DMS 273 (cell line): ENCODE results near the gene CCDC34.
"Not testable (repeated sequence)": the region's sequence is repeated elsewhere in the genome, so short reads cannot be mapped to it uniquely, and the experiment has no call there.

Source experiments
- DNase-seq: peaks from one replicate; lab custom pipeline; 2025; ENCODE audit not compliant: unreplicated experiment; lab: John Stamatoyannopoulos, UW

Gene CCDC34

GRCh38 chr11:27363576-27364117 lies 632 bp upstream of the CCDC34 start:
- no peak for DNase-seq

GRCh38 chr11:27361649-27362431 lies 1.2 kb downstream of the CCDC34 start:
- no peak for DNase-seq

GRCh38 chr11:27358296-27358695 lies 4.7 kb downstream of the CCDC34 start:
- DNase-seq, result no peak

DNA sequence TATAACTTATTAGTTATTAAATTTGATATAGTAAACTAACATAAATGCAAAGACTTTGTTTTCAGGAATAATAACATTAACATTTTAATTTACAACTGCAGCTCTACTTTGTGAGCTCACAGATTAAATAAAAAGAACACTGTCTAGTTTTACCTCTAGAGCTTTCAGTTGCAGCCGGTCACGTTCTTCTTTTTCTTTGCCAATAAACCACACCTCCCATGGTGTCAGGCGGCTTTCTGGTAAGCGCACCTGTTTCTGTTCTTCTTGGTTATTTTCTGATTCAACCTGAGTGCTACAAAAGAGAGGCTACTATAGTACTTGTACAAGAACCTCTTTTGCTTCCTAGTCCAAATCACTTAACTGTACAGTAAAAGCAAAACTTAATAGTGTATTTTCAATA lies 5.8 kb downstream of the CCDC34 start:
- DNase-seq, result no peak

DNA sequence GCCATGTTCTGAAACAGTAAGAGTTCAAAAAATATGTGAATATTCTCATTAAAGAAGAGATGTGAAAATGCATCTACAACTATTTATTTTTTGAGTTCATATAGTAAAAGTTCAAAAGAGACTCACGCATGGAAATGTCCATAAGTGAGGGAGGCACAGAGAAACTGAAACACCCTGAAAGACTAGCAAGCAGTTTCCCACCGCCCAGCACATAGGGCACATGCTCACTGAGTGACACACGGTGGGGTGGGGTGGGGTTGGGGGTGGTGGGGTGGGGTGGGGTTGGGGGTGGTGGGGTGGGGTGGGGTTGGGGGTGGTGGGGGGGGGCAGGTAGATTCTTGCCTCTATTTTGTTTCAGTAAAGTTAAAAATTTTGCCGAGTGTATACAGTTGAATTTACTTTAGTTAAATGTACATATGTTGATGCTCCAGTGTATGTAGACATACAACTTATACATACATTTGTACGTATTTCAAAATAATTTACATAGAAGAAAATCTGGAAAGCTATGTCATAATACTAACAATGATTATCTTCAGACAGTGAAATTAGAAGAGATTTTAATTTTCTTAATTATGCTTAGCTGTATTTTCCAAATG lies 6.3 kb downstream of the CCDC34 start:
- DNase-seq, result no peak

- no peak for DNase-seq
Measured at GRCh38 chr11:27355575-27356104, 7.4 kb downstream of the CCDC34 start.

- no peak for DNase-seq
Measured at GRCh38 chr11:27354359-27354965, 8.6 kb downstream of the CCDC34 start.

- DNase-seq, result no peak
Measured at GRCh38 chr11:27353593-27354358, 9.2 kb downstream of the CCDC34 start.

GRCh38 chr11:27352781-27353180 lies 10.2 kb downstream of the CCDC34 start:
- no peak for DNase-seq

DNA sequence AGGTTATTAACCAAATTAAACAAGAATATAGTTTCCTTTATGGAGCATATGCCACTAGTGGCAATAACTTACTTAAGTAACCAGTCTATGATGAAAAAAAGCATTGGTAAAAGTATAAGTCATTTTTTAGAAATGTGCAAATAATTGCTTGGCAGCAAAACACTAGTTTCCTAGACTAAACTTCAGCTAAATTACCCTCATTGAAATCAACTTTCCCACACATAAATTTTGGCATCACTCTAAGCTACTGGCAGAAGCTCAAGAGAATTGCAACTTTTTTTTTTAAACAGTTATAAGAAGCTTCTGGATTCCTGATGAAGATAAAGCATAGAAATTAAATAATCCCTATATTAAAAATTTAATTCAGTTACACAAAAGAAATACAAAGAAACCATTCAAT lies 12.5 kb downstream of the CCDC34 start:
- no peak for DNase-seq

- no peak for DNase-seq
Measured at GRCh38 chr11:27349919-27350318, 13.1 kb downstream of the CCDC34 start.

DNA sequence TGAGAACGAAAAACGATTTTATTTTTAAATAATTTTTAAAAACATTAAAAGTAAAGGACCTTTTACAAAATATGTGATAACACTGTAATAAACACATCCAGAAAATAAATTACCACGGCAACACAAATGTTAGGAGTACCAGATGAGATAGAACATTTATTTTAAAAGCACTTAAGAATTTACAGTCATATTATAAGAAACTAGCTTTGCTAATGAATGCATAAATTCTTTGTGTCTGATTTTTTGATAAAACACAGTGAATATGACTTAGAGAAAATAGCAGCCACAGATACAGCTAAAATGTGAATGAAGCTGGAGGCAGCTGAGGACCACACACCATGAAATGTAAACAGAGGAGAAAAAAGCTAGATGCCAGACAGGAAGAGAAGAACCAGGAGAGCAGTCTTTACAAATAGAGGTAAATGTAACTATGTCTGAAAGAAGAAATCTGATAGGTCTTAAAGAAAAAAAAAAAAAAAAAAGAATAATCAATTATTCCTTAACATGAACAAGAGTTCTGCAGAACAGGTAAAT lies 14.6 kb downstream of the CCDC34 start:
- DNase-seq, result no peak

DNA sequence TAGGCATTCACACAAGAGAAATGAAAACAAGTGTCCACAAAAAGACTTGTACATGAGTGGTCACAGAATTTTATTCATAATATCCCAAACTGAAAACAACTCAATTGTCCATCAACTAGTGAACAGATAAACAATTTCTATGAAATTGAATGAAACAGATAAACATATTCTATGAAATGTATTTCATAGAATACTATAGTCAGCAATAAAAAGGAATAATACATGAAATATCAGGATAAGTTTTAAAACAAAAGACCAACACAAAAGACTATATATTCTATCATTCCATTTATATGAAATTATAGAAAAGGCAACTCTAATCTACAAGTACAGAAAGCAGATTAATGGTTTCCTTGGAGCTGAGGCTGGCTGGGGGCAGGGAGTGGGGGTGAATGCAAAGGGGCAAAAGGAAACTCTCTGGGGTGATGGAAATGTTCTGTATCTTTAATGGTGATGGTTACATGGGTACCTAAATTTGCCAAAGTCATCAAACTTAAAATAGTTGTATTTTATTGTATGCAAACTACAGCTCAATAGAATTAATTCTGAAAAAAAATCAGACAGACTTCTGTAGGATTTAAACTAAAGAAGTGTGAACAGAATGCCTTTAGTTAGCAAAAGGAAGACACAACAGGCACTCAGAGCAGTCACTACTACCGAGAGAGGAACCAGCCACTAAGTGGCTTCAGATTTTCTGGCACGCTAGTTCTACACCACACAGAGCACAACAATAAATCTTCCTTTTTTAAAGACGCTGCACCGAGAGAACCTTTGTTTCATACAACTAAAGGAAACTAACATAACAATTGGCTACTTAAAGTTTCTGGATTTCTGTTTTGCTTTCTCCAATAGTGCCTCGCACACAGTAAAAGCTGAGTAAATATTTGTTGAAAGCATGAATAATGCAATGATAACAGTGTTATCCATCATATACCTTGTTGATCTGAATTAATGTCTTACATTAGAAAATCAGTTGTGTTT lies 15.4 kb downstream of the CCDC34 start:
- DNase-seq, result no peak

- DNase-seq, result no peak
Measured at GRCh38 chr11:27339941-27340340, 23.1 kb downstream of the CCDC34 start.

DNA sequence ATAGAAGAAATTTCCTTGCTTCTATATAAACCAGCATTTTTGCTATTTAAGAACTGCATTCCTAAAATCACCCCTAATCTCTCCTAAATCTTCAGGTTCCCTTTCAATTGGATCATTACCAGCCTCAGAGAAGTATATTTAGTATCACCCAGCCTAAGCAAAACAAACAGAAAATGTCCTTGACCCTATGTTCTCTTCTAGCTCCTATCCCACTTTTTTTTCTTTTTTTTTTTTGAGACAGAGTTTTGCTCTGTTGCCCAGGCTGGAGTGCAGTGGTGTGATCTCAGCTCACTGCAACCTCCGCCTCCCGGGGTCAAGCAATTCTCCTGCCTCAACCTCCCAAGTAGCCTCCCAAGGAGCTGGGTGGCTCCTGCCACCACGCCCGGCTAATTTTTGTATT lies 28.3 kb downstream of the CCDC34 start:
- not testable (repeated sequence) for DNase-seq

GRCh38 chr11:27331981-27332380 lies 31.0 kb downstream of the CCDC34 start:
- DNase-seq, result no peak

DNA sequence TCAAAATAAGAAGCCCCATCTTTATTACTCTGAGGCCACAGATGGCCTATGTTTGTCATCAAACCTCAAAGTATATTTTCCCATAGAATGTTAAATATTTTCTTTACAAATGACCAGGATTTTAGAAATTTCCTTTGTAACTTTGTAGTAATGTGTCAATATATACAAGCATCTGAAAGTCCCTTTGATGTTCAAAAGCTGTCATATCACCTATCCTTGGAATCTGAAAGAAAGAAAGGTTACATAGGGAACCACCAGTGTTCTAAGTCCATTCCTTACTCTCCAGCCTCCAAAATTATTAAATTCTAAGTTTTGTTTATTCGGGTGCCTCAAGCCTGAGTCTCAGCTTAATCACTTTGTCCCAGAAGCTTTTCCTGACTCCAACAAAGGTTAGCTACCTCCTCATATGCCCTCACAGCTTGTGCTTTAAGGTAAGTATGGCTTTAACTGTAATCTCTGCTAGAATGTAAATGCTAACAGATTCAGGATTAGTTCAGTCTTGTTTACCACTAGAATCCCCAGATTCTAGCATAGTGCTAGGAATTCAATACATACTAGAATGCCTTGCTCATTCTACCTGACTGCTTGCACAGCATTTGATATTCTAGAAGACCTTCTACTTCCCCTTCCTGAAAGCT lies 32.3 kb downstream of the CCDC34 start:
- DNase-seq, result no peak

DNA sequence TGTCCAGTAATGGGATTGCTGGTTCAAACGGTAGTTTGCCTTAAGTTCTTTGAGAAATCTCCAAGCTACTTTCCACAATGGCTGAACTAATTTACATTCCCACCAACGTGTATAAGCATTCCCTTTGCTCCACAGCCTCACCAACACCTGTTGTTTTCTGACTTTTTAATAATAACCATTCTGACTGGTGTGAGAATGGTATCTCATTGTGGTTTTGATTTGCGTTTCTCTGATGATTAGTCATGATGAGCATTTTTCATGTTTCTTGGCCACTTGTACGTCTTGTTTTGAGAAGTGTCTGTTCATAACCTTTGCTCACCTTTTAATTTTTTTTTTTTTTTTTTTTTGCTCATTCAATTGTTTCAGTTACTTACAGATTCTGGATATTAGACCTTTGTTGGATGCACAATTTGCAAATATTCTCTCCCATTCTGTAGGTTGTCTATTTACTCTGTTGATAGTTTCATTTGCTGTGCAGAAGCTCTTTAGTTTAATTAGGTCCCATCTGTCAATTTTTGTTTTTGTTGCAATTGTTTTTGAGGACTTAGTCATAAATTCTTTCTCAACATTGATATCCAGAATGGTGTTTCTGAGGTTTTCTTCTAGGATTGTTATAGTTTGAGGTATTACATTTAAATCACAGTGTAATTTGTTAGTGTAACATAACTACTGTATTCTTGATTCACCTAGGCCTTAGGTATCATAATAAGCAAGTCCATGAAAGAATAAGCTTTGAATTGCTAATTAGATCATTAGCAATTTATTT lies 33.0 kb downstream of the CCDC34 start:
- DNase-seq, result no peak
